ENCODE results near the gene FAM184B. TPM values are rescaled to one million over a fixed set of nuclear protein-coding genes. Genes with fewer than 3 reads are reported as not detected.

The FAM184B gene
- total and polyA plus RNA-seq, 2 experiments from 2014 or later, result 0.11 to 0.49 TPM

GRCh38 chr4:17613761-17614415, 167.5 kb downstream of the FAM184B start:
- peaks cover 15% of the 10 kb centered on the region for H3K4me1 Mint-ChIP-seq
- Histone ChIP-seq H3K36me3 (ENCODE audit: insufficient read depth) (0 out of 2 replicates have a peak, but pooled peaks cover 3% of the 10 kb centered on the region), H2AFZ (peak overlapping the region; percentile 88), H3K4me3 (peak overlapping the region; percentile 95), H3K27me3 (ENCODE audit: insufficient read depth) (no peaks in the 10 kb centered on the region), H4K20me1 (replicated peaks; ENCODE audit: insufficient read depth) (peaks cover 28% of the 10 kb centered on the region; the same call in 1 of the 2 replicates), H3K27ac (ENCODE audit: low read depth) (peak overlapping the region; percentile 33; the same call in 1 of the 2 replicates), H3K79me2 (replicated peaks; ENCODE audit: insufficient read depth) (peaks cover 44% of the 10 kb centered on the region), H3K4me1 (ENCODE audit: insufficient read depth) (peaks cover 10% of the 10 kb centered on the region; the same call in 1 of the 2 replicates), H3K9me2 (ENCODE audit: insufficient read depth) (no peaks in the 10 kb centered on the region), H3F3A (replicated peaks; ENCODE audit: low read depth) (no peaks in the 10 kb centered on the region), H3K4me2 (peak overlapping the region; percentile 96)
- peak overlapping the region; percentile 99 for H3K27ac Mint-ChIP-seq
- peak overlapping the region; percentile 97 for H3K4me3 Mint-ChIP-seq
- DNase-seq (ENCODE audit: low spot score), result peak; percentile 33
- peaks cover 15% of the 10 kb centered on the region for H3K27me3 Mint-ChIP-seq (ENCODE audit: insufficient read depth, low read depth, poor library complexity)
- H3K36me3 Mint-ChIP-seq (ENCODE audit: low read depth), result peaks cover 22% of the 10 kb centered on the region
- TF ChIP-seq JUNB (IDR thresholded peaks at IDR 0.05; ENCODE audit: unreplicated experiment) (no peak), CREB1 (CRISPR knock-in tag; IDR thresholded peaks at IDR 0.05; ENCODE audit: low read depth) (no peak), POLR2AphosphoS5 (IDR thresholded peaks at IDR 0.05; ENCODE audit: low read depth) (no peak), NANOG (IDR thresholded peaks at IDR 0.05; ENCODE audit: borderline replicate concordance) (no peak), STAT1 (IDR thresholded peaks at IDR 0.05; ENCODE audit: unreplicated experiment) (no peak), EZH2phosphoT487 (IDR thresholded peaks at IDR 0.05; ENCODE audit: unreplicated experiment) (no peak), REST (IDR thresholded peaks at IDR 0.05; ENCODE audit: unreplicated experiment) (no peak), ZNF331 (CRISPR knock-in tag; IDR thresholded peaks at IDR 0.05; ENCODE audit: low read depth) (no peak), ZNF114 (CRISPR knock-in tag; IDR thresholded peaks at IDR 0.05) (no peak), EZH2 (IDR thresholded peaks at IDR 0.05; ENCODE audit: low read depth, unreplicated experiment) (no peak)
- TF ChIP-seq, protein P1, sequence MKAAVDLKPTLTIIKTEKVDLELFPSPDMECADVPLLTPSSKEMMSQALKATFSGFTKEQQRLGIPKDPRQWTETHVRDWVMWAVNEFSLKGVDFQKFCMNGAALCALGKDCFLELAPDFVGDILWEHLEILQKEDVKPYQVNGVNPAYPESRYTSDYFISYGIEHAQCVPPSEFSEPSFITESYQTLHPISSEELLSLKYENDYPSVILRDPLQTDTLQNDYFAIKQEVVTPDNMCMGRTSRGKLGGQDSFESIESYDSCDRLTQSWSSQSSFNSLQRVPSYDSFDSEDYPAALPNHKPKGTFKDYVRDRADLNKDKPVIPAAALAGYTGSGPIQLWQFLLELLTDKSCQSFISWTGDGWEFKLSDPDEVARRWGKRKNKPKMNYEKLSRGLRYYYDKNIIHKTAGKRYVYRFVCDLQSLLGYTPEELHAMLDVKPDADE (IDR thresholded peaks at IDR 0.05), result no peak
- TF ChIP-seq, protein P2, sequence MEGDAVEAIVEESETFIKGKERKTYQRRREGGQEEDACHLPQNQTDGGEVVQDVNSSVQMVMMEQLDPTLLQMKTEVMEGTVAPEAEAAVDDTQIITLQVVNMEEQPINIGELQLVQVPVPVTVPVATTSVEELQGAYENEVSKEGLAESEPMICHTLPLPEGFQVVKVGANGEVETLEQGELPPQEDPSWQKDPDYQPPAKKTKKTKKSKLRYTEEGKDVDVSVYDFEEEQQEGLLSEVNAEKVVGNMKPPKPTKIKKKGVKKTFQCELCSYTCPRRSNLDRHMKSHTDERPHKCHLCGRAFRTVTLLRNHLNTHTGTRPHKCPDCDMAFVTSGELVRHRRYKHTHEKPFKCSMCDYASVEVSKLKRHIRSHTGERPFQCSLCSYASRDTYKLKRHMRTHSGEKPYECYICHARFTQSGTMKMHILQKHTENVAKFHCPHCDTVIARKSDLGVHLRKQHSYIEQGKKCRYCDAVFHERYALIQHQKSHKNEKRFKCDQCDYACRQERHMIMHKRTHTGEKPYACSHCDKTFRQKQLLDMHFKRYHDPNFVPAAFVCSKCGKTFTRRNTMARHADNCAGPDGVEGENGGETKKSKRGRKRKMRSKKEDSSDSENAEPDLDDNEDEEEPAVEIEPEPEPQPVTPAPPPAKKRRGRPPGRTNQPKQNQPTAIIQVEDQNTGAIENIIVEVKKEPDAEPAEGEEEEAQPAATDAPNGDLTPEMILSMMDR (conservative IDR thresholded peaks at IDR 0.05; ENCODE audit: low read depth in 2 of 2), result no peak
- TF ChIP-seq, protein P3, sequence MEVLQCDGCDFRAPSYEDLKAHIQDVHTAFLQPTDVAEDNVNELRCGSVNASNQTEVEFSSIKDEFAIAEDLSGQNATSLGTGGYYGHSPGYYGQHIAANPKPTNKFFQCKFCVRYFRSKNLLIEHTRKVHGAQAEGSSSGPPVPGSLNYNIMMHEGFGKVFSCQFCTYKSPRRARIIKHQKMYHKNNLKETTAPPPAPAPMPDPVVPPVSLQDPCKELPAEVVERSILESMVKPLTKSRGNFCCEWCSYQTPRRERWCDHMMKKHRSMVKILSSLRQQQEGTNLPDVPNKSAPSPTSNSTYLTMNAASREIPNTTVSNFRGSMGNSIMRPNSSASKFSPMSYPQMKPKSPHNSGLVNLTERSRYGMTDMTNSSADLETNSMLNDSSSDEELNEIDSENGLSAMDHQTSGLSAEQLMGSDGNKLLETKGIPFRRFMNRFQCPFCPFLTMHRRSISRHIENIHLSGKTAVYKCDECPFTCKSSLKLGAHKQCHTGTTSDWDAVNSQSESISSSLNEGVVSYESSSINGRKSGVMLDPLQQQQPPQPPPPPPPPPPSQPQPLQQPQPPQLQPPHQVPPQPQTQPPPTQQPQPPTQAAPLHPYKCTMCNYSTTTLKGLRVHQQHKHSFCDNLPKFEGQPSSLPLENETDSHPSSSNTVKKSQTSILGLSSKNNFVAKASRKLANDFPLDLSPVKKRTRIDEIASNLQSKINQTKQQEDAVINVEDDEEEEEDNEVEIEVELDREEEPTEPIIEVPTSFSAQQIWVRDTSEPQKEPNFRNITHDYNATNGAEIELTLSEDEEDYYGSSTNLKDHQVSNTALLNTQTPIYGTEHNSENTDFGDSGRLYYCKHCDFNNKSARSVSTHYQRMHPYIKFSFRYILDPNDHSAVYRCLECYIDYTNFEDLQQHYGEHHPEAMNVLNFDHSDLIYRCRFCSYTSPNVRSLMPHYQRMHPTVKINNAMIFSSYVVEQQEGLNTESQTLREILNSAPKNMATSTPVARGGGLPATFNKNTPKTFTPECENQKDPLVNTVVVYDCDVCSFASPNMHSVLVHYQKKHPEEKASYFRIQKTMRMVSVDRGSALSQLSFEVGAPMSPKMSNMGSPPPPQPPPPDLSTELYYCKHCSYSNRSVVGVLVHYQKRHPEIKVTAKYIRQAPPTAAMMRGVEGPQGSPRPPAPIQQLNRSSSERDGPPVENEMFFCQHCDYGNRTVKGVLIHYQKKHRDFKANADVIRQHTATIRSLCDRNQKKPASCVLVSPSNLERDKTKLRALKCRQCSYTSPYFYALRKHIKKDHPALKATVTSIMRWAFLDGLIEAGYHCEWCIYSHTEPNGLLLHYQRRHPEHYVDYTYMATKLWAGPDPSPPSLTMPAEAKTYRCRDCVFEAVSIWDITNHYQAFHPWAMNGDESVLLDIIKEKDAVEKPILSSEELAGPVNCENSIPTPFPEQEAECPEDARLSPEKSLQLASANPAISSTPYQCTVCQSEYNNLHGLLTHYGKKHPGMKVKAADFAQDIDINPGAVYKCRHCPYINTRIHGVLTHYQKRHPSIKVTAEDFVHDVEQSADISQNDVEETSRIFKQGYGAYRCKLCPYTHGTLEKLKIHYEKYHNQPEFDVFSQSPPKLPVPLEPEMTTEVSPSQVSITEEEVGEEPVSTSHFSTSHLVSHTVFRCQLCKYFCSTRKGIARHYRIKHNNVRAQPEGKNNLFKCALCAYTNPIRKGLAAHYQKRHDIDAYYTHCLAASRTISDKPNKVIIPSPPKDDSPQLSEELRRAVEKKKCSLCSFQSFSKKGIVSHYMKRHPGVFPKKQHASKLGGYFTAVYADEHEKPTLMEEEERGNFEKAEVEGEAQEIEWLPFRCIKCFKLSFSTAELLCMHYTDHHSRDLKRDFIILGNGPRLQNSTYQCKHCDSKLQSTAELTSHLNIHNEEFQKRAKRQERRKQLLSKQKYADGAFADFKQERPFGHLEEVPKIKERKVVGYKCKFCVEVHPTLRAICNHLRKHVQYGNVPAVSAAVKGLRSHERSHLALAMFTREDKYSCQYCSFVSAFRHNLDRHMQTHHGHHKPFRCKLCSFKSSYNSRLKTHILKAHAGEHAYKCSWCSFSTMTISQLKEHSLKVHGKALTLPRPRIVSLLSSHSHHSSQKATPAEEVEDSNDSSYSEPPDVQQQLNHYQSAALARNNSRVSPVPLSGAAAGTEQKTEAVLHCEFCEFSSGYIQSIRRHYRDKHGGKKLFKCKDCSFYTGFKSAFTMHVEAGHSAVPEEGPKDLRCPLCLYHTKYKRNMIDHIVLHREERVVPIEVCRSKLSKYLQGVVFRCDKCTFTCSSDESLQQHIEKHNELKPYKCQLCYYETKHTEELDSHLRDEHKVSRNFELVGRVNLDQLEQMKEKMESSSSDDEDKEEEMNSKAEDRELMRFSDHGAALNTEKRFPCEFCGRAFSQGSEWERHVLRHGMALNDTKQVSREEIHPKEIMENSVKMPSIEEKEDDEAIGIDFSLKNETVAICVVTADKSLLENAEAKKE (CRISPR knock-in tag; IDR thresholded peaks at IDR 0.05), result no peak
- peak; percentile 73 for ATAC-seq
- H3K9me3 Mint-ChIP-seq, result no peaks in the 10 kb centered on the region; the same call in 2 of the 3 replicates

Measured in GM23338 (cell line).